WERI-Rb-1 (cell line): ENCODE measurements around the gene RABGAP1L.
A peak's percentile ranks its signal among the peaks of the same experiment; 100 is the strongest.

Source experiments
- DNase-seq: peaks from one replicate; pipeline ENCODE4 v3.0.0-alpha.2; 2020
- H3K27ac ChIP-seq: fragments of 250-450 bp; sonication (Bioruptor Pico); 2 replicates; pipeline ENCODE4 v1.5.1; 2020; ENCODE audit warnings: mild to moderate bottlenecking, moderate library complexity
- H3K27me3 ChIP-seq: fragments of 250-450 bp; sonication (Bioruptor Pico); 2 replicates; pipeline ENCODE4 v1.5.1; 2021; ENCODE audit warnings: mild to moderate bottlenecking, low read depth, moderate library complexity; ENCODE audit not compliant: insufficient read depth, severe bottlenecking
- H3K36me3 ChIP-seq: fragments of 250-450 bp; sonication (Bioruptor Pico); 2 replicates; pipeline ENCODE4 v1.5.1; 2020; ENCODE audit warnings: mild to moderate bottlenecking, moderate library complexity
- H3K4me3 ChIP-seq: 2 replicates; pipeline ENCODE4 v1.5.1; 2011; ENCODE audit warnings: low read depth, mild to moderate bottlenecking, control low read depth, low read length
- H3K9me3 ChIP-seq: fragments of 250-450 bp; sonication (Bioruptor Pico); 2 replicates; pipeline ENCODE4 v1.5.1; 2021; ENCODE audit warnings: mild to moderate bottlenecking, moderate library complexity; ENCODE audit not compliant: severe bottlenecking
- TF ChIP-seq, protein P1 (sequence below): IDR thresholded peaks from 2 replicates; pipeline ENCODE4 v1.5.1; 2011; ENCODE audit warnings: low read depth, mild to moderate bottlenecking, control low read depth, inconsistent platforms, low read length

The RABGAP1L gene

GRCh38 chr1:174976436-174977108 is 817.3 kb downstream of the RABGAP1L start:
- H3K27me3 ChIP-seq: no peaks in the 10 kb centered on the region
- DNase-seq: no peak
- H3K4me3 ChIP-seq: no peak overlapping the region
- TF ChIP-seq, protein P1, sequence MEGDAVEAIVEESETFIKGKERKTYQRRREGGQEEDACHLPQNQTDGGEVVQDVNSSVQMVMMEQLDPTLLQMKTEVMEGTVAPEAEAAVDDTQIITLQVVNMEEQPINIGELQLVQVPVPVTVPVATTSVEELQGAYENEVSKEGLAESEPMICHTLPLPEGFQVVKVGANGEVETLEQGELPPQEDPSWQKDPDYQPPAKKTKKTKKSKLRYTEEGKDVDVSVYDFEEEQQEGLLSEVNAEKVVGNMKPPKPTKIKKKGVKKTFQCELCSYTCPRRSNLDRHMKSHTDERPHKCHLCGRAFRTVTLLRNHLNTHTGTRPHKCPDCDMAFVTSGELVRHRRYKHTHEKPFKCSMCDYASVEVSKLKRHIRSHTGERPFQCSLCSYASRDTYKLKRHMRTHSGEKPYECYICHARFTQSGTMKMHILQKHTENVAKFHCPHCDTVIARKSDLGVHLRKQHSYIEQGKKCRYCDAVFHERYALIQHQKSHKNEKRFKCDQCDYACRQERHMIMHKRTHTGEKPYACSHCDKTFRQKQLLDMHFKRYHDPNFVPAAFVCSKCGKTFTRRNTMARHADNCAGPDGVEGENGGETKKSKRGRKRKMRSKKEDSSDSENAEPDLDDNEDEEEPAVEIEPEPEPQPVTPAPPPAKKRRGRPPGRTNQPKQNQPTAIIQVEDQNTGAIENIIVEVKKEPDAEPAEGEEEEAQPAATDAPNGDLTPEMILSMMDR: no peak
- H3K9me3 ChIP-seq: no peaks in the 10 kb centered on the region
- H3K36me3 ChIP-seq: no peaks in the 10 kb centered on the region
- H3K27ac ChIP-seq: no peak overlapping the region

DNA sequence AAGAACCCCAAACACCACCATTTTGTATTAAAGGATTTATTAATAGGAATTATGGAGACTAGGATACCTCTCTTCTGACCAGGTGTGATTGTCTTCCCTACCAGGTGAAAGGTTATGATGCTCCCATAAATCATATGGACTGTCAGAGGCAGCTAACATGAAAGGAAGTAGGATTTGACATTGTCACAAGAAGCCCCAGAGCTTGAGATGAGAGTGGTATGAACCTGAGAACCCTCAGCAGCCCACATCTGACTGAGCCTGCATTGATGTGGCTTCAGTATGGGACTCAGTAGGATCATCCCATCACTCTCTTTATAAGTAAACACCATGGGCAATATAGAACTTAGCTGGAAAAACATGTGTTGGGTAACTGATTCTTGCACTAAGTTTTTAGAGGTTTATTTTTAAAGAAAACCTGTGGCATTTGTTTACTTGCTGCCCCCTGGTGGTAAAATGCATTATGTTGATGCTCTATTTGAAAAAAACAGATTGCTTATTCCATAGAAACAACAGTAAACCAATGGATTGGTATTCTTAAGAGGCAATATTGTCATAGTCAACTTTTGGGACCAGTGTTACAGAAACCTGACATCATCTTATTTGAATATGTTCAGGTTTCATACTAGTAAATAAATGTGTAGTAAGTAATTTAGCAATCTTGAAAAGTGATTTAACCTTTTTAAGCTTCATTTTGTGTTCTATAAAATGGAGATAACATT is 823.8 kb downstream of the RABGAP1L start:
- no peak overlapping the region for H3K27ac ChIP-seq
- no peaks in the 10 kb centered on the region for H3K36me3 ChIP-seq
- no peaks in the 10 kb centered on the region for H3K27me3 ChIP-seq
- H3K4me3 ChIP-seq: no peak overlapping the region
- TF ChIP-seq, protein P1: peak; percentile 34
- DNase-seq: peak; percentile 33
- H3K9me3 ChIP-seq: no peaks in the 10 kb centered on the region

DNA sequence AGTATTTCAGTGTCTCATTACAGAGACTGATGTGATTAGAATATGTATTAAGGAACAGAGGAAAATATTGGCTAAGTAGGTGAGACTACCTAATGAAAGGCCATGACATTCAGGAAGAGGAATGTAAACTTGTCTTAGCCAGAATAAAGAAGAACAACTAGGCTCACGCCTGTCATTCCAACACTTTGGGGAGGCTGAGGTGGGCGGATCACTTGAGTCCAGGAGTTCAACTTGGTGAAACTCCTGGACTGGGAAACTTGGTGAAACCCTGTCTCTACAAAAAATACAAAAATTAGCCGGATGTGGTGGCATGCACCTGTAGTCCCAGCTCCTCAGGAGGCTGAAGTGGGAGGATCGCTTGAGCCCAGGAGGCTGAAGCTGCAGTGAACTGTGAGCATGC is 825.6 kb downstream of the RABGAP1L start:
- TF ChIP-seq, protein P1: no peak
- H3K36me3 ChIP-seq: no peaks in the 10 kb centered on the region
- H3K27ac ChIP-seq: no peak overlapping the region
- H3K4me3 ChIP-seq: no peak overlapping the region
- H3K27me3 ChIP-seq: no peaks in the 10 kb centered on the region
- DNase-seq: no peak
- no peaks in the 10 kb centered on the region for H3K9me3 ChIP-seq

- Histone ChIP-seq H3K27ac (no peak overlapping the region), H3K4me3 (no peak overlapping the region), H3K36me3 (no peaks in the 10 kb centered on the region), H3K9me3 (no peaks in the 10 kb centered on the region), H3K27me3 (no peaks in the 10 kb centered on the region)
- DNase-seq: no peak
- TF ChIP-seq, protein P1: no peak
Observed at GRCh38 chr1:174988539-174988938, 829.2 kb downstream of the RABGAP1L start.

GRCh38 chr1:174988986-174989385 is 829.7 kb downstream of the RABGAP1L start:
- H3K36me3 ChIP-seq: no peaks in the 10 kb centered on the region
- no peak for DNase-seq
- no peak overlapping the region for H3K27ac ChIP-seq
- H3K27me3 ChIP-seq: no peaks in the 10 kb centered on the region
- H3K4me3 ChIP-seq: no peak overlapping the region
- no peaks in the 10 kb centered on the region for H3K9me3 ChIP-seq
- TF ChIP-seq, protein P1: no peak
